Measurements from ENCODE around the gene ERC1.

ERC1 gene

GRCh38 chr12:1362143-1362662 lies 371.2 kb downstream of the ERC1 start:
- no peak for DNase-seq

GRCh38 chr12:1365703-1366102 lies 374.7 kb downstream of the ERC1 start:
- DNase-seq, result no peak

- DNase-seq, result no peak
Observed at GRCh38 chr12:1367331-1368291, 376.6 kb downstream of the ERC1 start.

GRCh38 chr12:1369460-1369859 lies 378.4 kb downstream of the ERC1 start:
- no peak for DNase-seq

GRCh38 chr12:1369938-1370500 lies 379.0 kb downstream of the ERC1 start:
- DNase-seq, result no peak

- no peak for DNase-seq
Observed at GRCh38 chr12:1373901-1374735, 383.1 kb downstream of the ERC1 start.

GRCh38 chr12:1375323-1375722 lies 384.3 kb downstream of the ERC1 start:
- no peak for DNase-seq

- DNase-seq, result no peak
Observed at GRCh38 chr12:1377117-1377516, 386.1 kb downstream of the ERC1 start.

- DNase-seq, result no peak
Observed at GRCh38 chr12:1377681-1378080, 386.7 kb downstream of the ERC1 start.

GRCh38 chr12:1380171-1380851 lies 389.3 kb downstream of the ERC1 start:
- DNase-seq, result no peak

GRCh38 chr12:1382151-1382550 lies 391.1 kb downstream of the ERC1 start:
- DNase-seq, result no peak

- no peak for DNase-seq
Observed at GRCh38 chr12:1382826-1383225, 391.8 kb downstream of the ERC1 start.

GRCh38 chr12:1383758-1384157 lies 392.7 kb downstream of the ERC1 start:
- DNase-seq, result no peak

- no peak for DNase-seq
Observed at GRCh38 chr12:1384910-1385309, 393.9 kb downstream of the ERC1 start.

GRCh38 chr12:1391722-1392121 lies 400.7 kb downstream of the ERC1 start:
- no peak for DNase-seq

- DNase-seq, result no peak
Observed at GRCh38 chr12:1395421-1395955, 404.5 kb downstream of the ERC1 start.

GRCh38 chr12:1398673-1399072 lies 407.6 kb downstream of the ERC1 start:
- no peak for DNase-seq

- DNase-seq, result no peak
Observed at GRCh38 chr12:1401891-1402290, 410.9 kb downstream of the ERC1 start.

- no peak for DNase-seq
Observed at GRCh38 chr12:1403417-1403816, 412.4 kb downstream of the ERC1 start.

GRCh38 chr12:1405619-1406018 lies 414.6 kb downstream of the ERC1 start:
- no peak for DNase-seq

- no peak for DNase-seq
Observed at GRCh38 chr12:1410794-1411193, 419.8 kb downstream of the ERC1 start.

- no peak for DNase-seq
Observed at GRCh38 chr12:1413930-1414329, 422.9 kb downstream of the ERC1 start.

Data from effector CD4-positive, alpha-beta T cell (primary cell).